Stimulated activated memory B cell treated with anti-CD40 and anti-IgM and Interleukin-4, amounts not matched to agents 10 μg/mL and 1 μg/mL and 100 μg/mL, for 72 hours (primary cell): ENCODE data around the gene LGALS7B.

Source experiments
- ATAC-seq: fragments of 150-1000 bp; cut with Tn5 transposase; 2 replicates; pipeline ENCODE4 v1.10.0; 2021
- H3K27ac Mint-ChIP-seq: one replicate; pipeline ENCODE4 v1.8.0; 2022; ENCODE audit warnings: mild to moderate bottlenecking, mixed read lengths
- H3K27me3 Mint-ChIP-seq: one replicate; pipeline ENCODE4 v1.8.0; 2022; ENCODE audit warnings: mixed read lengths
- H3K36me3 Mint-ChIP-seq: one replicate; pipeline ENCODE4 v1.8.0; 2022; ENCODE audit warnings: mixed read lengths
- H3K4me1 Mint-ChIP-seq: one replicate; pipeline ENCODE4 v1.8.0; 2022; ENCODE audit warnings: mixed read lengths
- H3K4me3 Mint-ChIP-seq: one replicate; pipeline ENCODE4 v1.8.0; 2022; ENCODE audit warnings: mild to moderate bottlenecking, moderate library complexity, mixed read lengths
- H3K9me3 Mint-ChIP-seq: one replicate; pipeline ENCODE4 v1.8.0; 2022; ENCODE audit warnings: mixed read lengths

Gene LGALS7B

DNA sequence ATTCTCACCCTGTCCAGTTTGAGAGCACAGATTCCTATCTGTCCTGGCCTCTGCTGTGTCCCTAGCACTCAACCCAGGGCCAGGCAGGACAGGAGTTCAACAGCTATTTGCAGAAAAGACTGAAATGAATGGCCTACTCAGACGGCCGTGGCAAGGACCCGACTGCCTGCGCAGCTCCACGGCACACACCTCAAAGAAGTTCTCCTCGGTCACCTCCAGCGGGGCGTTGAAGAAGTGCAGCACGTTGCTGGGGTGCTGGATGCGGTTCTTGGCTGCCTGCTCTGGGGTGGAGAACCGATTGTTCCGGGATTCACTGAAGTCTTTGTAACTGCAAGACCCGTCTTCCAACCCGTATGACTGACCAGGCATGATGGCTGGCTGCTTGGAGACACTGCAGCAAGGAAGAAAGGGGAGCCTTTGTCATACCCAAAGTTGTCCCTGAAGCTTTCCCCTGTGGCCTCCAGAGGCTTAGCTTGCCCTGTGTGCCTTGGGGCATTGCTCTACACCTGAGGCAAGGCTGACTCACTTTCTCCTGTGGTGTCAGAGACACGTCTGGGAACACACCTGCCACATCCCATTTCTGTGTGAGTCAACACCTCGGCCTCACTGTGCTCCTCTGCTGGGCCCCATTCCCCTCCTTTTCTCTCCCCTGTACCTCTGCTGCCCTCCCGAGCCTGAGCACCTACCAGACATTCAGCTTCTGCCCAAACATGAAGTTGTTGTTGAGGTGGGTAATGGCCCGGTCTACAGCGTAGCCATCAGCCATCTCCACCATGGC is 49.4 kb downstream of the LGALS7B start:
- H3K27ac Mint-ChIP-seq: peak overlapping the region; percentile 69
- H3K4me3 Mint-ChIP-seq: no peak overlapping the region
- H3K9me3 Mint-ChIP-seq: no peaks in the 10 kb centered on the region
- H3K27me3 Mint-ChIP-seq: no peaks in the 10 kb centered on the region
- H3K4me1 Mint-ChIP-seq: peaks cover 40% of the 10 kb centered on the region
- H3K36me3 Mint-ChIP-seq: peaks cover 67% of the 10 kb centered on the region
- ATAC-seq: no peak

DNA sequence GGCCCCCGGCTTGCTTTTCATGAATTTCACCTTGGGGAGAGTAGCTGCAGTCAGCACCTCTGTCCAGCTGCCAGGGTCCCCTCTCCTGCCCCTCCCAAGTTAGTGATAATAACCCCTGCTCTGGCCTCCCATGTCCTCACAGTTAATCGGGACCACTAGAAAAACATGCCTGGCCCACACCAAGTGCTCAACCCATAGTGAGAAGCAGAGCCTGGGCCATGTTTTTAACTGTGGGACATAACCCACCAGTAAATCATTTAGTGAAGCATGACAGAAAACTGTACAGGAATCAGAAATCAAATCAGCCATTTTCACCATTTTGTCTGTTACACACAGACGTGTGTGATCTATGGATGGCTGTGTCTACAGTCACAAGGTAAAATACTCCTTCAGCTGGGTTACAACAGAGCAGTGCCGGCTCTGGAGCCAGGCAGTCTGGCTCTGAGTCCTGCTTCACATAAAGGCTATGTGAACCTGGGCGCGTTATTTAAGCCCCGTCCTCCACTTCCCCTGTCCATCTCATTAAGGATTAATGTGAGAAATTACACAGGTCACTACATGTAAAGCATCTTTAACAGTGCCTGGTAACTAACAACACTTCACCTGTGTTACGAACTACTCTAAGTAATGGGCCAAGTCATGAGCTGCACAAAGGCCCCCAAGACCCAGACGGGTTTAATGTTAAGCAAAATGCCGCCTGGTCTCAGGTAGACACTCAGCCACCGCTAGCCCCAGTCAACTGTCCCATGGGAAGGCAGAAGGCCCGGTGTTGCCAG is 50.2 kb downstream of the LGALS7B start:
- no peak overlapping the region for H3K4me3 Mint-ChIP-seq
- H3K36me3 Mint-ChIP-seq: peaks cover 74% of the 10 kb centered on the region
- H3K4me1 Mint-ChIP-seq: peaks cover 48% of the 10 kb centered on the region
- no peaks in the 10 kb centered on the region for H3K9me3 Mint-ChIP-seq
- H3K27me3 Mint-ChIP-seq: no peaks in the 10 kb centered on the region
- no peak for ATAC-seq
- peak overlapping the region; percentile 69 for H3K27ac Mint-ChIP-seq

DNA sequence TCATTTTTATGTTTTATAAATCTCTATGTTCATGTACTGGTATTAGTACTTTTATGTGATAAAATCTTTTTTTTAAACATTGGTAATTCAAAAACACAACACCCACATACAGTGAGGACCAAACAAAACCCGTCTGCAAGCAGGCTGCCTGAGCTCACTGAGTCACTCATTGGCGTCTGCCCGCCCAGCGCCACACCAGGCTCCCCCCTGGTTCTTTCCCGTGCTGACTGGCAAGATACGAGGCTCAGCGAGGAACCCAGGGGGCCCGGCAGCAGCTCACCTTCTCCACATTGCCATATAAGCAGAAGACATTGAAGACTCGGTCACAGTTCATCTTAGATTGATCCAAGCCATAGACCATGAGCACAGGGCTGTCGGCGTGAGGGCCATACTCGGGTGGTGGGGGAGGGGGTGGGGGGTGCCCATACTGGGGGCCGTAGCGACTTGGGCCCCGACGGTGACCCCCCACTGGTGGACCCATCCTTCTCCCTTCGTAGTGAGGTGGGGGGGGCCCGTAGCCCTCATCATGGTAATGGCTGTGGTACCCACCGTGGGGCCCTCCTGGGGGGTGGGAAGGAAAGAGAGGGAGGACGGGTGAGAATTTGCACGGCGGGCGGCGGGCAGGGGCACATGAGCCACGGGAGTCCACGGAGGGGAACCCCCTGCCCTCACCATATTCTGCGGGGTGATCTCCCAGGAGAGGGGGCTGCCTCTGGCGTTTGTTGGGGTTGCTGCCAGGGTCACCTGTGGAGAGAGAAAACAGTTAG is 51.0 kb downstream of the LGALS7B start:
- peaks cover 56% of the 10 kb centered on the region for H3K4me1 Mint-ChIP-seq
- ATAC-seq: peak; percentile 49
- peaks cover 83% of the 10 kb centered on the region for H3K36me3 Mint-ChIP-seq
- no peaks in the 10 kb centered on the region for H3K9me3 Mint-ChIP-seq
- no peaks in the 10 kb centered on the region for H3K27me3 Mint-ChIP-seq
- no peak overlapping the region for H3K27ac Mint-ChIP-seq
- H3K4me3 Mint-ChIP-seq: peak overlapping the region; percentile 39

DNA sequence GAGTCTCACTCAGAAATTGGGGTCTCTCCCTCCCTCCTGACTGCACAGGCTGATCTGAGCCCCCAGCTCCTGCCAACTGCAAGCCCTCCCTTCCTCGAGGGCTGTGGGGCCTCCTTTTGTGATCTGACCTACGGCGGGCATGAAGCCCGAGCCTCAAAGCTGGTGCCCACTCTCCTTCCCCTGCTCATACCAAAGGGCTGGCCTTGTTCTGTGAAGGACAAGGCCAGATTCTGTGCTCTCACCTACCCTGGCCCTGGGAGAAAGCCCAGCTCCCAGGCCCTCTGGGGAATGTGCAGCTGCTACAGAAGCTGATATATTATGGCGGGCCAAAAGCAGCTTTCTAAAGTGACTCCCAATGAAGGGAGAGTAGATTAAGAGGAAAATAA is 51.6 kb downstream of the LGALS7B start:
- H3K4me3 Mint-ChIP-seq: no peak overlapping the region
- no peak overlapping the region for H3K27ac Mint-ChIP-seq
- no peaks in the 10 kb centered on the region for H3K9me3 Mint-ChIP-seq
- H3K4me1 Mint-ChIP-seq: peaks cover 62% of the 10 kb centered on the region
- no peaks in the 10 kb centered on the region for H3K27me3 Mint-ChIP-seq
- peaks cover 88% of the 10 kb centered on the region for H3K36me3 Mint-ChIP-seq
- no peak for ATAC-seq
